GM23338 (cell line): ENCODE measurements around the gene CPTP. TPM values are rescaled to one million over a fixed set of nuclear protein-coding genes. Genes with fewer than 3 reads are reported as not detected.

ENCODE experiments used
- ATAC-seq: fragments of 200-7000 bp; cut with Tn5 transposase; 3 replicates; pipeline ENCODE4 v1.9.1; 2020
- DNase-seq: peaks from one replicate; pipeline ENCODE4 v3.0.0-alpha.2; 2015; ENCODE audit warnings: low spot score
- H2AFZ ChIP-seq: fragments of 200-600 bp; sonication (generic); 2 replicates; pipeline ENCODE4 v1.8.0; 2016; ENCODE audit warnings: antibody characterized with exemption, mild to moderate bottlenecking, moderate library complexity
- H3F3A ChIP-seq: fragments of 200-600 bp; sonication (generic); replicated peaks from 2 replicates; pipeline ENCODE4 v1.8.0; 2017; ENCODE audit warnings: antibody characterized with exemption, mixed run types, low read depth
- H3K27ac ChIP-seq: fragments of 200-600 bp; sonication (generic); 2 replicates; pipeline ENCODE4 v1.6.1; 2016; ENCODE audit warnings: low read depth
- H3K27me3 ChIP-seq: fragments of 200-600 bp; sonication (generic); 2 replicates; pipeline ENCODE4 v1.8.0; 2016; ENCODE audit warnings: mild to moderate bottlenecking, mixed run types, moderate library complexity; ENCODE audit not compliant: insufficient read depth
- H3K36me3 ChIP-seq: fragments of 200-600 bp; sonication (generic); 2 replicates; pipeline ENCODE4 v1.8.0; 2016; ENCODE audit warnings: mild to moderate bottlenecking; ENCODE audit not compliant: insufficient read depth
- H3K4me1 ChIP-seq: fragments of 200-600 bp; sonication (generic); 2 replicates; pipeline ENCODE4 v1.8.0; 2016; ENCODE audit warnings: mild to moderate bottlenecking, moderate library complexity; ENCODE audit not compliant: insufficient read depth
- H3K4me2 ChIP-seq: fragments of 200-600 bp; sonication (generic); 2 replicates; pipeline ENCODE4 v1.7.1; 2017; ENCODE audit warnings: mixed run types
- H3K4me3 ChIP-seq: fragments of 200-600 bp; sonication (generic); 2 replicates; pipeline ENCODE4 v1.6.1; 2016; ENCODE audit warnings: mixed run types
- H3K79me2 ChIP-seq: fragments of 200-600 bp; sonication (generic); replicated peaks from 2 replicates; pipeline ENCODE4 v1.8.0; 2017; ENCODE audit warnings: mild to moderate bottlenecking; ENCODE audit not compliant: insufficient read depth
- H3K9me2 ChIP-seq: fragments of 200-600 bp; sonication (generic); 2 replicates; pipeline ENCODE4 v1.8.0; 2017; ENCODE audit not compliant: insufficient read depth
- H4K20me1 ChIP-seq: fragments of 200-600 bp; sonication (generic); replicated peaks from 2 replicates; pipeline ENCODE4 v1.8.0; 2017; ENCODE audit warnings: mild to moderate bottlenecking; ENCODE audit not compliant: insufficient read depth
- H3K27ac Mint-ChIP-seq: 2 replicates; pipeline ENCODE4 v1.8.0; 2020; ENCODE audit warnings: inconsistent platforms, mild to moderate bottlenecking, moderate library complexity, mixed read lengths
- H3K27me3 Mint-ChIP-seq: 3 replicates; pipeline ENCODE4 v1.8.0; 2022; ENCODE audit warnings: low read depth, mild to moderate bottlenecking, moderate library complexity, mixed read lengths, inconsistent platforms; ENCODE audit not compliant: insufficient read depth, poor library complexity
- H3K36me3 Mint-ChIP-seq: 3 replicates; pipeline ENCODE4 v1.8.0; 2021; ENCODE audit warnings: low read depth, mild to moderate bottlenecking, inconsistent platforms, moderate library complexity, mixed read lengths
- H3K4me1 Mint-ChIP-seq: 3 replicates; pipeline ENCODE4 v1.8.0; 2020; ENCODE audit warnings: mild to moderate bottlenecking, inconsistent platforms, mixed read lengths
- H3K4me3 Mint-ChIP-seq: 3 replicates; pipeline ENCODE4 v1.8.0; 2021; ENCODE audit warnings: moderate library complexity, mild to moderate bottlenecking, inconsistent platforms, mixed read lengths
- H3K9me3 Mint-ChIP-seq: 3 replicates; pipeline ENCODE4 v1.8.0; 2020; ENCODE audit warnings: moderate library complexity, mild to moderate bottlenecking, inconsistent platforms, mixed read lengths
- CREB1 ChIP-seq: fragments of 250-450 bp; sonication (Bioruptor Pico); IDR thresholded peaks from 2 replicates; pipeline ENCODE4 v1.5.0; 2020; ENCODE audit warnings: low read depth, mild to moderate bottlenecking, moderate library complexity
- EZH2phosphoT487 ChIP-seq: fragments of 200-600 bp; sonication (generic); IDR thresholded peaks from one replicate; pipeline ENCODE4 v1.8.1; 2018; ENCODE audit warnings: antibody characterized with exemption; ENCODE audit not compliant: unreplicated experiment
- POLR2AphosphoS5 ChIP-seq: IDR thresholded peaks from 2 replicates; pipeline ENCODE4 v1.6.1; 2016; ENCODE audit warnings: antibody characterized with exemption, low read depth
- REST ChIP-seq: IDR thresholded peaks from one replicate; pipeline ENCODE4 v1.6.1; 2018; ENCODE audit warnings: antibody characterized with exemption; ENCODE audit not compliant: unreplicated experiment
- long read RNA-seq: library from polyadenylated mRNA; unstranded; transcript quantifications from one replicate; pipeline ENCODE4 v2.0.0, GENCODE V29; 2020; ENCODE audit not compliant: unreplicated experiment
- polyA plus RNA-seq: library from polyadenylated mRNA; unstranded; fragments of >200 nt; fragmentation: Nextera tagmentation; extraction: Ambion mirVana; gene quantifications from 2 replicates; pipeline ENCODE4 v1.2.1, GENCODE V29; 2016
- total RNA-seq: library from RNA; depleted of rRNA; stranded (reverse); fragments of >200 nt; shearing (Covaris generic); gene quantifications from 2 replicates; pipeline ENCODE4 v1.2.3, GENCODE V29; 2014; rRNA removed

The CPTP gene
- total RNA-seq (12.9 and 13.5 TPM in 2 replicates), polyA plus RNA-seq (8.1 and 8.2 TPM in 2 replicates)
- long read RNA-seq, partial matches to known transcripts = 0 of 4 reads
- long read RNA-seq, other reads (novel, unspliced or antisense) = 1 of 4 reads

GRCh38 chr1:1324524-1325287 lies at the start of gene CPTP, which contains the start of gene INTS11:
Gene CPTP, plus strand, starts transcription at chr1:1324802. Its CDS starts 2,109 bp downstream, at chr1:1326911.
Gene INTS11, minus strand, starts transcription at chr1:1324660. Its CDS starts 52 bp downstream, at chr1:1324608.
- Histone ChIP-seq H2AFZ (no peak within 1 kb of the TSS), H3K27me3 (no peaks in the 10 kb centered on the region), H3K27ac (no peak within 1 kb of the TSS), H3K4me1 (no peaks in the 10 kb centered on the region), H3K79me2 (peaks cover 45% of the 10 kb centered on the region), H4K20me1 (peaks cover 5% of the 10 kb centered on the region; the same call in 1 of the 2 replicates), H3K36me3 (no peaks in the 10 kb centered on the region), H3K4me3 (peak within 1 kb of the TSS; percentile 85), H3K4me2 (peak within 1 kb of the TSS; percentile 93), H3K9me2 (no peaks in the 10 kb centered on the region), H3F3A (peaks cover 8% of the 10 kb centered on the region; the same call in 1 of the 2 replicates)
- H3K27me3 Mint-ChIP-seq = peaks cover 19% of the 10 kb centered on the region
- DNase-seq = peak; percentile 95
- ATAC-seq = peak; percentile 87
- H3K36me3 Mint-ChIP-seq = peaks cover 17% of the 10 kb centered on the region
- peak within 1 kb of the TSS; percentile 85 for H3K4me3 Mint-ChIP-seq
- H3K4me1 Mint-ChIP-seq = peaks cover 11% of the 10 kb centered on the region
- H3K9me3 Mint-ChIP-seq = no peaks in the 10 kb centered on the region; the same call in 2 of the 3 replicates
- H3K27ac Mint-ChIP-seq = no peak within 1 kb of the TSS
- TF ChIP-seq REST = no peak
- peak; percentile 88 for TF ChIP-seq POLR2AphosphoS5

- H3F3A ChIP-seq = no peaks in the 10 kb centered on the region
- Mint-ChIP-seq H3K36me3 (peaks cover 11% of the 10 kb centered on the region; the same call in 2 of the 3 replicates), H3K27me3 (peaks cover 18% of the 10 kb centered on the region), H3K4me1 (peaks cover 25% of the 10 kb centered on the region), H3K4me3 (peak overlapping the region; percentile 66), H3K9me3 (peaks cover 3% of the 10 kb centered on the region; the same call in 1 of the 3 replicates), H3K27ac (no peak overlapping the region)
- H3K9me2 ChIP-seq = no peaks in the 10 kb centered on the region
- H3K4me2 ChIP-seq = no peak overlapping the region
- H3K27ac ChIP-seq = no peak overlapping the region
- no peaks in the 10 kb centered on the region; the same call in 1 of the 2 replicates for H3K4me1 ChIP-seq
- DNase-seq = no peak
- no peak overlapping the region for H2AFZ ChIP-seq
- no peak overlapping the region for H3K4me3 ChIP-seq
- peaks cover 13% of the 10 kb centered on the region for H4K20me1 ChIP-seq
- no peak for ATAC-seq
- H3K27me3 ChIP-seq = no peaks in the 10 kb centered on the region
- peaks cover 33% of the 10 kb centered on the region for H3K79me2 ChIP-seq
- H3K36me3 ChIP-seq = no peaks in the 10 kb centered on the region
- TF ChIP-seq REST (no peak), CREB1 (CRISPR knock-in tag) (no peak), EZH2phosphoT487 (no peak)
Measured at GRCh38 chr1:1274931-1275431, 49.6 kb upstream of the CPTP start.
